ENCODE measurements around the gene NSD2. TPM values are rescaled to one million over a fixed set of nuclear protein-coding genes. Genes with fewer than 3 reads are reported as not detected.
"Not testable (repeated sequence)": the region's sequence is repeated elsewhere in the genome, so short reads cannot be mapped to it uniquely, and the experiment has no call there.

NSD2 gene
- polyA plus RNA-seq, 1 donor (not counting 4 experiments of a cell fraction or from before 2014, with no cell fraction given) = 22.6 TPM

- FAIRE-seq = no peak
- Histone ChIP-seq H3K9me1 (ENCODE audit: control insufficient read depth, extremely low read depth, insufficient read depth, low read length) (no peaks in the 10 kb centered on the region), H3K79me2 (ENCODE audit: control insufficient read depth, insufficient read depth, low read length) (peaks cover 11% of the 10 kb centered on the region), H3K4me1 (ENCODE audit: control insufficient read depth, extremely low read depth, insufficient read depth, low read length) (no peaks in the 10 kb centered on the region), H3K4me2 (ENCODE audit: control insufficient read depth, extremely low read depth, insufficient read depth, low read depth, low read length) (no peak overlapping the region), H3K27ac (ENCODE audit: control insufficient read depth, insufficient read depth, low read length) (no peak overlapping the region), H4K20me1 (ENCODE audit: control insufficient read depth, extremely low read depth, insufficient read depth, low read length) (peaks cover 5% of the 10 kb centered on the region), H3K9ac (ENCODE audit: control insufficient read depth, extremely low read depth, insufficient read depth, low read length) (no peak overlapping the region), H3K27me3 (ENCODE audit: control insufficient read depth, extremely low read depth, insufficient read depth, low read length) (no peaks in the 10 kb centered on the region), H2AFZ (ENCODE audit: control insufficient read depth, low read length) (no peak overlapping the region), H3K36me3 (ENCODE audit: control insufficient read depth in 2 of 2, extremely low read depth in 1 of 2, insufficient read depth in 2 of 2, low read length in 2 of 2) (peaks cover 49 to 51% of the 10 kb centered on the region in 2 experiments), H3K4me3 (ENCODE audit: control insufficient read depth in 2 of 3, extremely low read depth in 1 of 3, insufficient read depth in 2 of 3, low read depth in 1 of 3, low read length in 3 of 3) (no peak overlapping the region), H3K9me3 (ENCODE audit: control insufficient read depth, low read depth, low read length) (no peaks in the 10 kb centered on the region)
- no peak for DNase-seq (ENCODE audit: low read depth, low spot score)
- no peak for TF ChIP-seq EZH2 (IDR thresholded peaks at IDR 0.05; ENCODE audit: low read length)
- TF ChIP-seq CTCF (optimal IDR thresholded peaks at IDR 0.05 in 1 of 3, IDR thresholded peaks at IDR 0.05 in 1 of 3, conservative IDR thresholded peaks at IDR 0.05 in 1 of 3; ENCODE audit: extremely low read depth in 1 of 3, insufficient read depth in 2 of 3, low read length in 3 of 3) = no peak
- dilution Hi-C loops (cut with MboI; ENCODE audit: extremely low pct_ligation_motif_present, low sequenced_read_pairs) = no loop called here
Observed at GRCh38 chr4:1834047-1834775, 37.0 kb upstream of the NSD2 start.

- H3K27ac ChIP-seq (ENCODE audit: control insufficient read depth, insufficient read depth, low read length); FAIRE-seq; dilution Hi-C loops (cut with MboI; ENCODE audit: extremely low pct_ligation_motif_present, low sequenced_read_pairs); H3K9me3 ChIP-seq (ENCODE audit: control insufficient read depth, low read depth, low read length); H2AFZ ChIP-seq (ENCODE audit: control insufficient read depth, low read length); H3K4me1 ChIP-seq (ENCODE audit: control insufficient read depth, extremely low read depth, insufficient read depth, low read length); H3K9me1 ChIP-seq (ENCODE audit: control insufficient read depth, extremely low read depth, insufficient read depth, low read length); H3K9ac ChIP-seq (ENCODE audit: control insufficient read depth, extremely low read depth, insufficient read depth, low read length); H3K4me2 ChIP-seq (ENCODE audit: control insufficient read depth, extremely low read depth, insufficient read depth, low read depth, low read length); H3K4me3 ChIP-seq (ENCODE audit: control insufficient read depth in 2 of 3, extremely low read depth in 1 of 3, insufficient read depth in 2 of 3, low read depth in 1 of 3, low read length in 3 of 3); DNase-seq (ENCODE audit: low read depth, low spot score); H4K20me1 ChIP-seq (ENCODE audit: control insufficient read depth, extremely low read depth, insufficient read depth, low read length); H3K27me3 ChIP-seq (ENCODE audit: control insufficient read depth, extremely low read depth, insufficient read depth, low read length): not testable (repeated sequence)
- Histone ChIP-seq H3K36me3 (ENCODE audit: control insufficient read depth in 2 of 2, extremely low read depth in 1 of 2, insufficient read depth in 2 of 2, low read length in 2 of 2) (peaks cover 53 to 57% of the 10 kb centered on the region in 2 experiments), H3K79me2 (ENCODE audit: control insufficient read depth, insufficient read depth, low read length) (peaks cover 20% of the 10 kb centered on the region)
Observed at GRCh38 chr4:1835836-1836235, 35.4 kb upstream of the NSD2 start.

- H3K4me3 ChIP-seq (ENCODE audit: control insufficient read depth in 2 of 3, extremely low read depth in 1 of 3, insufficient read depth in 2 of 3, low read depth in 1 of 3, low read length in 3 of 3) = no peak overlapping the region
- no peak for FAIRE-seq
- no peak overlapping the region for H3K9ac ChIP-seq (ENCODE audit: control insufficient read depth, extremely low read depth, insufficient read depth, low read length)
- no peak overlapping the region for H2AFZ ChIP-seq (ENCODE audit: control insufficient read depth, low read length)
- dilution Hi-C loops (cut with MboI; ENCODE audit: extremely low pct_ligation_motif_present, low sequenced_read_pairs) = no loop called here
- no peak overlapping the region for H3K27ac ChIP-seq (ENCODE audit: control insufficient read depth, insufficient read depth, low read length)
- DNase-seq (ENCODE audit: low read depth, low spot score) = no peak
- H4K20me1 ChIP-seq (ENCODE audit: control insufficient read depth, extremely low read depth, insufficient read depth, low read length) = peaks cover 5% of the 10 kb centered on the region
- H3K79me2 ChIP-seq (ENCODE audit: control insufficient read depth, insufficient read depth, low read length) = peaks cover 26% of the 10 kb centered on the region
- TF ChIP-seq CTCF (optimal IDR thresholded peaks at IDR 0.05 in 1 of 3, IDR thresholded peaks at IDR 0.05 in 1 of 3, conservative IDR thresholded peaks at IDR 0.05 in 1 of 3; ENCODE audit: extremely low read depth in 1 of 3, insufficient read depth in 2 of 3, low read length in 3 of 3) (no peak), EZH2 (IDR thresholded peaks at IDR 0.05; ENCODE audit: low read length) (no peak)
- no peaks in the 10 kb centered on the region for H3K9me1 ChIP-seq (ENCODE audit: control insufficient read depth, extremely low read depth, insufficient read depth, low read length)
- H3K9me3 ChIP-seq (ENCODE audit: control insufficient read depth, low read depth, low read length) = no peaks in the 10 kb centered on the region
- H3K36me3 ChIP-seq (ENCODE audit: control insufficient read depth in 2 of 2, extremely low read depth in 1 of 2, insufficient read depth in 2 of 2, low read length in 2 of 2) = peaks cover 52 to 55% of the 10 kb centered on the region in 2 experiments
- no peaks in the 10 kb centered on the region for H3K27me3 ChIP-seq (ENCODE audit: control insufficient read depth, extremely low read depth, insufficient read depth, low read length)
- no peaks in the 10 kb centered on the region for H3K4me1 ChIP-seq (ENCODE audit: control insufficient read depth, extremely low read depth, insufficient read depth, low read length)
- no peak overlapping the region for H3K4me2 ChIP-seq (ENCODE audit: control insufficient read depth, extremely low read depth, insufficient read depth, low read depth, low read length)
Observed at GRCh38 chr4:1836650-1837049, 34.5 kb upstream of the NSD2 start.
